ENCODE measurements around the gene OMP. TPM values are rescaled to one million over a fixed set of nuclear protein-coding genes. Genes with fewer than 3 reads are reported as not detected.

OMP gene
- total and polyA plus RNA-seq, 2 of the 13 experiments (the other 11 are each of a cell fraction or from before 2014, with no cell fraction given): not detected

DNA sequence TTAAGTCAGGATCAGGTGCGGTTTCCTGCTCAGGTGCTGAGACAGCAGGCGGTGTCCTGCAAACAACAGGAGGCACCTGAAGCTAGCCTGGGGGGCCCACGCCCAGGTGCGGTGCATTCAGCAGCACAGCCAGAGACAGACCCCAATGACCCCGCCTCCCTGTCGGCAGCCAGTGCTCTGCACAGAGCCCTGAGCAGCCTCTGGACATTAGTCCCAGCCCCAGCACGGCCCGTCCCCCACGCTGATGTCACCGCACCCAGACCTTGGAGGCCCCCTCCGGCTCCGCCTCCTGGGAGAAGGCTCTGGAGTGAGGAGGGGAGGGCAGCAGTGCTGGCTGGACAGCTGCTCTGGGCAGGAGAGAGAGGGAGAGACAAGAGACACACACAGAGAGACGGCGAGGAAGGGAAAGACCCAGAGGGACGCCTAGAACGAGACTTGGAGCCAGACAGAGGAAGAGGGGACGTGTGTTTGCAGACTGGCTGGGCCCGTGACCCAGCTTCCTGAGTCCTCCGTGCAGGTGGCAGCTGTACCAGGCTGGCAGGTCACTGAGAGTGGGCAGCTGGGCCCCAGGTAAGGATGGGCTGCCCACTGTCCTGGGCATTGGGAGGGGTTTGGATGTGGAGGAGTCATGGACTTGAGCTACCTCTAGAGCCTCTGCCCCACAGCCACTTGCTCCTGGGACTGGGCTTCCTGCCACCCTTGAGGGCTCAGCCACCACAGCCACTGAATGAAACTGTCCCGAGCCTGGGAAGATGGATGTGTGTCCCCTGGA is 25.5 kb downstream of the OMP start, which contains the start of gene MYO7A (continued):
- TF ChIP-seq GLI4 (CRISPR knock-in tag; IDR thresholded peaks at IDR 0.05; ENCODE audit: borderline replicate concordance): 0 out of 2 replicates have a peak, but pooled peaks have one; percentile 40
- no peak for TF ChIP-seq MAF1 (CRISPR knock-in tag; IDR thresholded peaks at IDR 0.05; ENCODE audit: borderline replicate concordance)
- TF ChIP-seq ZNF407 (CRISPR knock-in tag; IDR thresholded peaks at IDR 0.05; ENCODE audit: not compliant biosample characterization): peak; percentile 81
- peak; percentile 77 for TF ChIP-seq IKZF4 (CRISPR knock-in tag; IDR thresholded peaks at IDR 0.05; ENCODE audit: borderline replicate concordance, low read depth, not compliant biosample characterization)
- 0 out of 2 replicates have a peak, but pooled peaks have one; percentile 4 for TF ChIP-seq ZNF263 (CRISPR knock-in tag; IDR thresholded peaks at IDR 0.05)
- peak; percentile 48; the same call in 1 of the 2 replicates for TF ChIP-seq THAP11 (CRISPR knock-in tag; IDR thresholded peaks at IDR 0.05)
- TF ChIP-seq SETDB1 (CRISPR knock-in tag; IDR thresholded peaks at IDR 0.05; ENCODE audit: borderline replicate concordance): no peak
- no peak; the same call in 1 of the 2 replicates for TF ChIP-seq POGZ (CRISPR knock-in tag; IDR thresholded peaks at IDR 0.05)
- no peak for TF ChIP-seq MEIS2 (CRISPR knock-in tag; IDR thresholded peaks at IDR 0.05)
- TF ChIP-seq ZNF616 (CRISPR knock-in tag; IDR thresholded peaks at IDR 0.05; ENCODE audit: low read depth): peak; percentile 35; the same call in 1 of the 2 replicates
- TF ChIP-seq, protein P1, sequence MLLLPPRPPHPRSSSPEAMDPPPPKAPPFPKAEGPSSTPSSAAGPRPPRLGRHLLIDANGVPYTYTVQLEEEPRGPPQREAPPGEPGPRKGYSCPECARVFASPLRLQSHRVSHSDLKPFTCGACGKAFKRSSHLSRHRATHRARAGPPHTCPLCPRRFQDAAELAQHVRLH (CRISPR knock-in tag; IDR thresholded peaks at IDR 0.05; ENCODE audit: borderline replicate concordance, low read depth): 0 out of 2 replicates have a peak, but pooled peaks have one; percentile 52
- TF ChIP-seq ZNF326 (CRISPR knock-in tag; IDR thresholded peaks at IDR 0.05; ENCODE audit: borderline replicate concordance): no peak
- TF ChIP-seq ZNF430 (CRISPR knock-in tag; IDR thresholded peaks at IDR 0.05): peak; percentile 17; the same call in 1 of the 2 replicates
- peak; percentile 49; the same call in 1 of the 2 replicates for TF ChIP-seq KDM1A (CRISPR knock-in tag; IDR thresholded peaks at IDR 0.05)
- TF ChIP-seq GABPA (IDR thresholded peaks at IDR 0.05; ENCODE audit: low read depth, low read length): no peak
- TF ChIP-seq GABPA (CRISPR knock-in tag; IDR thresholded peaks at IDR 0.05; ENCODE audit: low read depth): no peak
- TF ChIP-seq GZF1 (CRISPR knock-in tag; IDR thresholded peaks at IDR 0.05): no peak
- TF ChIP-seq SP4 (CRISPR knock-in tag; IDR thresholded peaks at IDR 0.05): peak; percentile 62; the same call in 1 of the 2 replicates
- 0 out of 2 replicates have a peak, but pooled peaks have one; percentile 31 for TF ChIP-seq MLX (CRISPR knock-in tag; IDR thresholded peaks at IDR 0.05)
- 0 out of 2 replicates have a peak, but pooled peaks have one; percentile 4 for TF ChIP-seq NFYC (CRISPR knock-in tag; IDR thresholded peaks at IDR 0.05)
- no peak for TF ChIP-seq TEAD3 (CRISPR knock-in tag; optimal IDR thresholded peaks at IDR 0.05; ENCODE audit: borderline replicate concordance)
- peak; percentile 92 for TF ChIP-seq HNRNPL (IDR thresholded peaks at IDR 0.05; ENCODE audit: low read depth, low read length)

Data from HepG2 (cell line).